BJ (cell line): ENCODE results near the gene MVK. TPM values are rescaled to one million over a fixed set of nuclear protein-coding genes. Genes with fewer than 3 reads are reported as not detected.

Experiments
- CTCF ChIA-PET: fragments of 350-600 bp; formaldehyde crosslinking; extraction: SDS; loops from one replicate; lab custom pipeline; 2021; ENCODE audit warnings: antibody characterized with exemption, inconsistent platforms; lab: Yijun Ruan, JAX
- POLR2A ChIA-PET: fragments of 300-600 bp; sonication (Branson Sonifier 250); formaldehyde crosslinking; extraction: SDS; loops from one replicate; lab custom pipeline; 2021; ENCODE audit warnings: antibody characterized with exemption; lab: Charles Lee
- DNase-seq: peaks from one replicate; pipeline ENCODE4 v3.0.0-alpha.2; 2011; ENCODE audit warnings: low read depth
- H3K27me3 ChIP-seq: 2 replicates; pipeline ENCODE4 v1.6.0; 2011; ENCODE audit warnings: low read length; ENCODE audit not compliant: control insufficient read depth, insufficient read depth
- H3K36me3 ChIP-seq: 2 replicates; pipeline ENCODE4 v1.5.1; 2011; ENCODE audit warnings: low read length; ENCODE audit not compliant: control insufficient read depth, insufficient read depth
- H3K4me3 ChIP-seq: 2 replicates; pipeline ENCODE4 v1.5.1; 2011; ENCODE audit warnings: low read depth, mild to moderate bottlenecking, control low read depth, low read length
- polyA plus RNA-seq: library from polyadenylated mRNA; depleted of rRNA; stranded (reverse); fragments of >200 nt; gene quantifications from 2 replicates; pipeline ENCODE4 v1.2.3, GENCODE V29; 2011
- TF ChIP-seq, protein P1 (sequence below): IDR thresholded peaks from 2 replicates; pipeline ENCODE4 v1.5.1; 2011; ENCODE audit warnings: low read depth, mild to moderate bottlenecking, control low read depth, inconsistent platforms, low read length, moderate library complexity; ENCODE audit not compliant: insufficient read depth

Gene MVK
- polyA plus RNA-seq, 1 experiment, result 7.5 TPM

DNA sequence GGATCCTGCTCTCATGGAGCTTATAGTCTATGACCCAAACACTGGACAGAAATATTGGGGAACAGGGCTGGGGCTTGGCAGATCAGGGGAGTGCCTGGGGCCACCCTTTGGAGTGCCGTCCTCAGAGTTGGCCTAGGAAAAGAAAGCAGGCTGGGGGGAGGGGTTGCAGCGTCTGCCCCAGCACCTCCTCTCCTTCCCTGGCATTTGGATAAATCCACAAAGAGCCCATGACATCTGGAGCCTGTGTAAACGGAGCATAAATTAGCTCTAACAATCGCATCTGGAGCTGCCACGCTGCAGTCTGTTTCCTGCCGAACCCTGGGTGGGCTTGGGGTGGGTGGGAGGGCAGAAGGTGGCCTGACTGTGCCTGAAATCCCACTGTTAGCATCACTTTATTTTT, 63.8 kb downstream of the MVK start:
- Histone ChIP-seq H3K4me3 (no peak overlapping the region), H3K36me3 (no peaks in the 10 kb centered on the region), H3K27me3 (peaks cover 1% of the 10 kb centered on the region; the same call in 1 of the 2 replicates)
- CTCF ChIA-PET, result no interaction called here
- TF ChIP-seq, protein P1, sequence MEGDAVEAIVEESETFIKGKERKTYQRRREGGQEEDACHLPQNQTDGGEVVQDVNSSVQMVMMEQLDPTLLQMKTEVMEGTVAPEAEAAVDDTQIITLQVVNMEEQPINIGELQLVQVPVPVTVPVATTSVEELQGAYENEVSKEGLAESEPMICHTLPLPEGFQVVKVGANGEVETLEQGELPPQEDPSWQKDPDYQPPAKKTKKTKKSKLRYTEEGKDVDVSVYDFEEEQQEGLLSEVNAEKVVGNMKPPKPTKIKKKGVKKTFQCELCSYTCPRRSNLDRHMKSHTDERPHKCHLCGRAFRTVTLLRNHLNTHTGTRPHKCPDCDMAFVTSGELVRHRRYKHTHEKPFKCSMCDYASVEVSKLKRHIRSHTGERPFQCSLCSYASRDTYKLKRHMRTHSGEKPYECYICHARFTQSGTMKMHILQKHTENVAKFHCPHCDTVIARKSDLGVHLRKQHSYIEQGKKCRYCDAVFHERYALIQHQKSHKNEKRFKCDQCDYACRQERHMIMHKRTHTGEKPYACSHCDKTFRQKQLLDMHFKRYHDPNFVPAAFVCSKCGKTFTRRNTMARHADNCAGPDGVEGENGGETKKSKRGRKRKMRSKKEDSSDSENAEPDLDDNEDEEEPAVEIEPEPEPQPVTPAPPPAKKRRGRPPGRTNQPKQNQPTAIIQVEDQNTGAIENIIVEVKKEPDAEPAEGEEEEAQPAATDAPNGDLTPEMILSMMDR, result no peak
- no peak for DNase-seq
- POLR2A ChIA-PET, result no interaction called here

DNA sequence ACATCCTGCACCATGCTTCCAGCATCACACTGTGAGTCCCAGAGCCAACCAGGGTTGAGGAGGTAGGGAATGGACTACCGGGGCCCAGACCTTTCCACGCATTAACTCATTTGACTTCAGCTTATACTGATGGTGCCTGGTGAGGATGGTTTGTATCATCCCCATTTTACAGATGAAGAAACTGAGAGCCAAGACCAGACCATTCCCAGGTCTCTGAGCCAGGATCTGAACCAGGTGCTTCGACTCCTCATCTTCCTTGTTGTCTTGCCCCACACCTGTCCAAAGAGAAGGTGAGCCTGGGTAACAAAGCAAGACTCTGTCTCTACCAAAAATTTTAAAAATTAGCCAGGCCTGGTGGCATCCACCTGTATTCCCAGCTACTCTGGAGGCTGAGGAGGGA, 64.4 kb downstream of the MVK start:
- ChIA-PET CTCF (no interaction called here), POLR2A (no interaction called here)
- Histone ChIP-seq H3K27me3 (peaks cover 1% of the 10 kb centered on the region; the same call in 1 of the 2 replicates), H3K4me3 (no peak overlapping the region), H3K36me3 (no peaks in the 10 kb centered on the region)
- TF ChIP-seq, protein P1, result no peak
- DNase-seq, result no peak

DNA sequence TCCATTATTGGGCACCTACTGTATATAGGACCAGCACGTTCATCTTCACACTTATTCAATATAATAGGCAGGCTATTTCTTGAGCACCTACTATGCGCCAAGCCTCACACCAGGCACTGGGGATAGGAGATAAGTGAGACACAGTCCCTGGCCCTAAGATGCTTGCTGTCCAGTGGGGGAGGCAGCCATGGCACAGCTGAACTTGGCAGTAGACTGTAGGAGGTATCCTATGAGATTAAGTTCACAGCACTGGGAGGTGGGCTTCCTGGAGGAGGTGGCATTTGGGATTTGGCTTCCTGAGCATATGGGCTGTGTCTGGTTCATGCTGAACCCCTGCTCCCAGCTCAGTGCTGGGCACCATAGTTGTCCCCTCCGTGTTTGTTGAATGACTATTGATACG, 65.1 kb downstream of the MVK start:
- POLR2A ChIA-PET, result no interaction called here
- Histone ChIP-seq H3K4me3 (no peak overlapping the region), H3K36me3 (no peaks in the 10 kb centered on the region), H3K27me3 (peaks cover 1% of the 10 kb centered on the region; the same call in 1 of the 2 replicates)
- no peak for DNase-seq
- CTCF ChIA-PET, result no interaction called here
- TF ChIP-seq, protein P1, result no peak

DNA sequence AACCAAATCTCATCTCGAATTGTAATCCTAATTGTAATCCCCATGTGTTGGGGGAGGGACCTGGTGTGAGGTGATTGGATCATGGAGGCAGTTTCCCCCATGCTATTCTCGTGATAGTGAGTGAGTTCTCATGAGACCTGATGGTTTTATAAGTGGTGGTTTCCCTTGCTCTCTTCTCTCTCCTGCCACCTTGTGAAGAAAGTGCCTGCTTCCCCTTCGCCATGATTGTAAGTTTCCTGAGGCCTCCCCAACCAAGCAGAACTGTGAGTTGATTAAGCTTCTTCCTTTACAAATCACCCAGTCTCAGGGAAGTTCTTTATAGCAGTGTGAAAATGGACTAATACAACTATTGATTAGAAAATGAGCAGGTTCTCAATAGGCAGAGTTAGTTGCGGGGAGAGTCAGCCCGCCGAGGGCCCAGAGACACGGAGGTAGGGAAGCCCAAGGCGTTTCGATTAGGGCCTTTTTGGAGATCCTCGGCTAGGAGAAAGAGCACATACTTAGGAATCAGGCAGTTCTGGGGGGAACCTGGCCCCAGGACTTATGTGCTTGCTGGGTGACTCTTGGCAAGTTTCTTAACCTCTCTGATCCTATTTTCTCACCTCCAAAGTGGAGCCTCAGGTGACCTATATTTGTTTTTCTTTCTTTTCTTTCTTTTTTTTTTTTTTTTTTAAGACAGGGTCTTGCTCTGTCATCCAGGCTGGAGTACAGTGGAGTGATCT, 65.7 kb downstream of the MVK start:
- CTCF ChIA-PET, result no interaction called here
- TF ChIP-seq, protein P1, result no peak
- Histone ChIP-seq H3K4me3 (no peak overlapping the region), H3K27me3 (peaks cover 1% of the 10 kb centered on the region; the same call in 1 of the 2 replicates), H3K36me3 (no peaks in the 10 kb centered on the region)
- DNase-seq, result no peak
- POLR2A ChIA-PET, result no interaction called here

DNA sequence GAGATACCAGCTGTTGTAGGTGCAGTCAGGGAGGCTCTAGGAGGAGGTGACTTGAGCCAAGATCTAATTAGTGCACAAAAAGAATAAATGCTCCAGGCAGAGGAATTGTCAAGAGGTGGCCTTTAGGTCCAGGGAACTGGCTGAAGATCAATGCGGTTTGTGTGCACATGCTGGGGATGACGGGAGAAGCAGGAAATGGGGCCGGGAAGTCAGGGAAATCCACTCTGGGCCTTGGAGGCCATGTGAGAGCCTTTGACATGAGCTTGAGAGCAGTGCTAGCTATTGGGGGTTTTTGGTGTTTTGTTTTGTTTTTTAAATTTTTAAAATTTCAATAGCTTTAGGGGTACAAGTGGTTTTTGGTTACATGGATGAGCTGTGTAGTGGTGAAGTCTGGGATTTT, 67.4 kb downstream of the MVK start:
- ChIA-PET CTCF (no interaction called here), POLR2A (no interaction called here)
- TF ChIP-seq, protein P1, result no peak
- no peaks in the 10 kb centered on the region for H3K36me3 ChIP-seq
- peaks cover 5% of the 10 kb centered on the region for H3K27me3 ChIP-seq
- DNase-seq, result no peak
- no peak overlapping the region for H3K4me3 ChIP-seq
